CD4-positive, alpha-beta T cell (primary cell): ENCODE data around the gene NEGR1. TPM values are rescaled to one million over a fixed set of nuclear protein-coding genes. Genes with fewer than 3 reads are reported as not detected.

Source experiments
- ATAC-seq: fragments of 200-7000 bp; cut with Tn5 transposase; one replicate; pipeline ENCODE4 v1.10.0; 2022; ENCODE audit warnings: mild to moderate bottlenecking; ENCODE audit not compliant: poor library complexity
- CTCF ChIA-PET: fragments of 350-600 bp; sonication (Branson Sonifier 250); formaldehyde crosslinking; loops from one replicate; lab custom pipeline; 2021; ENCODE audit warnings: antibody characterized with exemption, inconsistent platforms; lab: Charles Lee
- POLR2A ChIA-PET: fragments of 350-600 bp; sonication (Branson Sonifier 250); formaldehyde crosslinking; loops from one replicate; lab custom pipeline; 2021; ENCODE audit warnings: antibody characterized with exemption, inconsistent platforms; lab: Charles Lee
- DNase-seq, 14 experiments: peaks; one replicate each; pipeline ENCODE4 v3.0.0-alpha.2; 2013 to 2020; ENCODE audit warnings: mixed read lengths in 2 of 14
- H3K27ac ChIP-seq, 2 donors: one replicate each; pipeline versions ENCODE4 v1.5.1 to v1.7.0; 2013; ENCODE audit warnings: low read length in 2 of 2, low read depth in 1 of 2, mild to moderate bottlenecking in 1 of 2
- H3K27me3 ChIP-seq, 2 experiments: 1 replicate in 1 of 2; 2 replicates in 1 of 2; pipeline versions ENCODE4 v1.6.1 to v1.7.0; 2013; ENCODE audit warnings: low read length in 2 of 2, control low read depth in 1 of 2, mild to moderate bottlenecking in 1 of 2, moderate library complexity in 1 of 2; ENCODE audit not compliant: insufficient read depth in 2 of 2, control insufficient read depth in 1 of 2
- H3K36me3 ChIP-seq: one replicate; pipeline ENCODE4 v1.6.1; 2013; ENCODE audit warnings: low read length, control low read depth; ENCODE audit not compliant: insufficient read depth
- H3K4me1 ChIP-seq: one replicate; pipeline ENCODE4 v1.6.1; 2013; ENCODE audit warnings: low read length, control low read depth; ENCODE audit not compliant: insufficient read depth
- H3K4me3 ChIP-seq: one replicate; pipeline ENCODE4 v1.5.1; 2013; ENCODE audit warnings: mild to moderate bottlenecking, low read length, moderate library complexity
- H3K9me3 ChIP-seq, 2 experiments: 1 replicate in 1 of 2; 2 replicates in 1 of 2; pipeline versions ENCODE4 v1.6.1 to v1.7.0; 2013; ENCODE audit warnings: low read length in 2 of 2, mild to moderate bottlenecking in 2 of 2, control low read depth in 1 of 2, moderate library complexity in 1 of 2; ENCODE audit not compliant: control insufficient read depth in 1 of 2, insufficient read depth in 1 of 2
- H3K27ac Mint-ChIP-seq: one replicate; pipeline ENCODE4 v1.8.0; 2020; ENCODE audit warnings: mixed read lengths
- H3K27me3 Mint-ChIP-seq: one replicate; pipeline ENCODE4 v1.8.0; 2021; ENCODE audit warnings: mixed read lengths
- H3K36me3 Mint-ChIP-seq: one replicate; pipeline ENCODE4 v1.8.0; 2021; ENCODE audit warnings: low read depth, mixed read lengths
- H3K4me1 Mint-ChIP-seq: one replicate; pipeline ENCODE4 v1.8.0; 2021; ENCODE audit warnings: low read depth, mixed read lengths
- H3K4me3 Mint-ChIP-seq: one replicate; pipeline ENCODE4 v1.8.0; 2020; ENCODE audit warnings: mild to moderate bottlenecking, mixed read lengths
- H3K9me3 Mint-ChIP-seq: one replicate; pipeline ENCODE4 v1.8.0; 2020; ENCODE audit warnings: mixed read lengths
- intact Hi-C, 2 experiments: fragments of 100-400 bp; cut with DNase I in 1 of 2; cut with micrococcal nuclease in 1 of 2; formaldehyde crosslinking; loops; one replicate each; pipeline versions ENCODE4 v1.15.1 to v1.9.0; 2023 to 2025; cut with DNase I, micrococcal nuclease
- total RNA-seq, 174 experiments: library from RNA in 2 of 174; stranded (reverse) in 2 of 174; gene quantifications; one replicate each; pipeline ENCODE4 v1.2.3 and lab custom pipeline; 2021 to 2026
- TF ChIP-seq, protein P1 (sequence below): fragments of 200-600 bp; IDR thresholded peaks from one replicate; pipeline ENCODE4 v1.8.0; 2022; ENCODE audit warnings: antibody characterized with exemption, mild to moderate bottlenecking

NEGR1 gene
- total RNA-seq, 2 experiments from 2014 or later = 0.03 TPM

DNA sequence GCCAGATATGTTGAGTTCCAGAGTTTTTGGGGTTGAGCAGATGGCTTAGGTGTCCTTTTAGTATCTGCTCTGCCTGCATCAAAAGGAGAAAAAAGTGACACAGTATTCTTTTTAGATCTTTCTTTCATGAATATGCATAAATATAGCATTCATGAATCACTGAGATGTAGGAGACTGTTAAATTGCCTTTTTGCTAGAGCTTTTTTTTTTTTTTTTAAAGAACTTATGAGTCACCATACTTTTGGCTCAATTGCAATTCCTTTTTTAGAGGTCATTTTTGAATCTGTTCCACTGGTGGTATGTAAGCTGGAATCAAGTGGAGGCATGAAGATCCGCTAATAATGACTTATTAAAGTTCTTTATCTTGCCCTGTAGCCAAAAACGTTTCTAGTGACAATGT, 720.6 kb downstream of the NEGR1 start:
- Histone ChIP-seq H3K36me3 (no peaks in the 10 kb centered on the region), H3K27me3 (no peaks in the 10 kb centered on the region), H3K27ac (no peak overlapping the region), H3K4me3 (no peak overlapping the region), H3K9me3 (no peaks in the 10 kb centered on the region), H3K4me1 (no peaks in the 10 kb centered on the region)
- Mint-ChIP-seq H3K4me3 (no peak overlapping the region), H3K27me3 (no peaks in the 10 kb centered on the region), H3K27ac (no peak overlapping the region), H3K36me3 (no peaks in the 10 kb centered on the region), H3K4me1 (no peaks in the 10 kb centered on the region), H3K9me3 (no peaks in the 10 kb centered on the region)
- DNase-seq = no peak
- ChIA-PET CTCF (no interaction called here), POLR2A (no interaction called here)
- no peak for ATAC-seq
- intact Hi-C loops = no loop called here
- TF ChIP-seq, protein P1, sequence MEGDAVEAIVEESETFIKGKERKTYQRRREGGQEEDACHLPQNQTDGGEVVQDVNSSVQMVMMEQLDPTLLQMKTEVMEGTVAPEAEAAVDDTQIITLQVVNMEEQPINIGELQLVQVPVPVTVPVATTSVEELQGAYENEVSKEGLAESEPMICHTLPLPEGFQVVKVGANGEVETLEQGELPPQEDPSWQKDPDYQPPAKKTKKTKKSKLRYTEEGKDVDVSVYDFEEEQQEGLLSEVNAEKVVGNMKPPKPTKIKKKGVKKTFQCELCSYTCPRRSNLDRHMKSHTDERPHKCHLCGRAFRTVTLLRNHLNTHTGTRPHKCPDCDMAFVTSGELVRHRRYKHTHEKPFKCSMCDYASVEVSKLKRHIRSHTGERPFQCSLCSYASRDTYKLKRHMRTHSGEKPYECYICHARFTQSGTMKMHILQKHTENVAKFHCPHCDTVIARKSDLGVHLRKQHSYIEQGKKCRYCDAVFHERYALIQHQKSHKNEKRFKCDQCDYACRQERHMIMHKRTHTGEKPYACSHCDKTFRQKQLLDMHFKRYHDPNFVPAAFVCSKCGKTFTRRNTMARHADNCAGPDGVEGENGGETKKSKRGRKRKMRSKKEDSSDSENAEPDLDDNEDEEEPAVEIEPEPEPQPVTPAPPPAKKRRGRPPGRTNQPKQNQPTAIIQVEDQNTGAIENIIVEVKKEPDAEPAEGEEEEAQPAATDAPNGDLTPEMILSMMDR = no peak

GRCh38 chr1:71561206-71561605, 721.1 kb downstream of the NEGR1 start:
- H3K4me1 ChIP-seq = no peaks in the 10 kb centered on the region
- H3K27ac ChIP-seq = no peak overlapping the region
- no peak for DNase-seq
- TF ChIP-seq, protein P1 = no peak
- no peaks in the 10 kb centered on the region for H3K9me3 ChIP-seq
- H3K4me3 Mint-ChIP-seq = no peak overlapping the region
- H3K36me3 ChIP-seq = no peaks in the 10 kb centered on the region
- no peaks in the 10 kb centered on the region for H3K4me1 Mint-ChIP-seq
- H3K4me3 ChIP-seq = no peak overlapping the region
- intact Hi-C loops = no loop called here
- no peaks in the 10 kb centered on the region for H3K27me3 ChIP-seq
- no peaks in the 10 kb centered on the region for H3K36me3 Mint-ChIP-seq
- ChIA-PET POLR2A (no interaction called here), CTCF (no interaction called here)
- no peaks in the 10 kb centered on the region for H3K9me3 Mint-ChIP-seq
- no peak for ATAC-seq
- no peak overlapping the region for H3K27ac Mint-ChIP-seq
- H3K27me3 Mint-ChIP-seq = no peaks in the 10 kb centered on the region

DNA sequence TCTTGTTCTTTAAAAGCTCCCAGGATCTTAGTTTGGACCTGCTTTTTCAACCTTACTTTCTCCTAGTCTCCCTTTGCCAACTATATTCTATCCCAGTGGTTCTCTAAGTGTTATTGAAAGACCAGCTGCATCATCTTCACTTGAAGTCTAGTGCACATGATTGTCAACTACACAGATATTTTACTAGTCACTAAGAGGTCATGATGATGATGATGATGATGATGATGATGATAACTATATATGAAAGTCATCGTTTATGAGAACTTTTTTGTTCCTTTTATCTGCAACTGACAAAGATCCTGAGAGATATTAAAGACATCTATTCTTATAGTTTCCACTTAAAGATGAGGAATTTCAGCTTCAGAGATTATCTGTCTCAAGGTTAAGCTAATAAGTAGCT, 722.5 kb downstream of the NEGR1 start:
- Mint-ChIP-seq H3K36me3 (no peaks in the 10 kb centered on the region), H3K27me3 (no peaks in the 10 kb centered on the region), H3K4me3 (no peak overlapping the region), H3K9me3 (no peaks in the 10 kb centered on the region), H3K4me1 (no peaks in the 10 kb centered on the region), H3K27ac (no peak overlapping the region)
- Histone ChIP-seq H3K27ac (no peak overlapping the region), H3K27me3 (no peaks in the 10 kb centered on the region), H3K9me3 (no peaks in the 10 kb centered on the region), H3K4me1 (no peaks in the 10 kb centered on the region), H3K36me3 (no peaks in the 10 kb centered on the region), H3K4me3 (no peak overlapping the region)
- DNase-seq = no peak
- ChIA-PET POLR2A (no interaction called here), CTCF (no interaction called here)
- TF ChIP-seq, protein P1 = no peak
- ATAC-seq = no peak
- intact Hi-C loops = no loop called here
